MM.1S (cell line): ENCODE measurements around the gene CIB2.

Experiments
- DNase-seq: peaks from one replicate; pipeline ENCODE4 v3.0.0-alpha.2; 2015
- H2AFZ ChIP-seq: fragments of 300-600 bp; sonication (generic); 2 replicates; pipeline ENCODE4 v1.6.0; 2016; ENCODE audit warnings: antibody characterized with exemption, low read length
- H3F3A ChIP-seq: fragments of 300-600 bp; sonication (generic); 2 replicates; pipeline ENCODE4 v1.6.1; 2016; ENCODE audit warnings: mild to moderate bottlenecking, antibody characterized with exemption, low read length, moderate library complexity, mixed read lengths; ENCODE audit not compliant: insufficient read depth
- H3K27ac ChIP-seq: fragments of 300-600 bp; sonication (generic); 2 replicates; pipeline ENCODE4 v1.5.1; 2016; ENCODE audit warnings: mild to moderate bottlenecking, low read length
- H3K27me3 ChIP-seq: fragments of 300-600 bp; sonication (generic); replicated peaks from 2 replicates; pipeline ENCODE4 v1.6.0; 2016; ENCODE audit warnings: low read length; ENCODE audit not compliant: insufficient read depth
- H3K36me3 ChIP-seq: fragments of 300-600 bp; sonication (generic); replicated peaks from 2 replicates; pipeline ENCODE4 v1.6.1; 2016; ENCODE audit warnings: mild to moderate bottlenecking, low read length, mixed read lengths; ENCODE audit not compliant: insufficient read depth
- H3K4me1 ChIP-seq: fragments of 300-600 bp; sonication (generic); 2 replicates; pipeline ENCODE4 v1.6.1; 2016; ENCODE audit warnings: low read length, mixed read lengths
- H3K4me2 ChIP-seq: fragments of 300-600 bp; sonication (generic); 2 replicates; pipeline ENCODE4 v1.6.0; 2016; ENCODE audit warnings: low read depth, low read length
- H3K4me3 ChIP-seq: fragments of 300-600 bp; sonication (generic); 2 replicates; pipeline ENCODE4 v1.5.1; 2016; ENCODE audit warnings: low read length, mixed read lengths
- H3K79me2 ChIP-seq: fragments of 300-600 bp; sonication (generic); 2 replicates; pipeline ENCODE4 v1.6.1; 2016; ENCODE audit warnings: mixed run types, low read length, mixed read lengths
- H3K9ac ChIP-seq: fragments of 300-600 bp; sonication (generic); 2 replicates; pipeline ENCODE4 v1.6.1; 2016; ENCODE audit warnings: low read length, mixed read lengths
- H3K9me2 ChIP-seq: fragments of 300-600 bp; sonication (generic); replicated peaks from 2 replicates; pipeline ENCODE4 v1.6.1; 2016; ENCODE audit warnings: mild to moderate bottlenecking, low read length, mixed read lengths; ENCODE audit not compliant: insufficient read depth
- H3K9me3 ChIP-seq: fragments of 300-600 bp; sonication (generic); replicated peaks from 2 replicates; pipeline ENCODE4 v1.6.1; 2016; ENCODE audit warnings: mild to moderate bottlenecking, low read length, mixed read lengths; ENCODE audit not compliant: insufficient read depth
- H4K20me1 ChIP-seq: fragments of 300-600 bp; sonication (generic); 2 replicates; pipeline ENCODE4 v1.6.1; 2016; ENCODE audit warnings: mild to moderate bottlenecking, low read length, moderate library complexity, mixed read lengths; ENCODE audit not compliant: insufficient read depth
- CTCF ChIP-seq: fragments of 300-600 bp; sonication (generic); IDR thresholded peaks from 2 replicates; pipeline ENCODE4 v1.5.1; 2016; ENCODE audit warnings: antibody characterized with exemption, low read length, mixed read lengths
- EZH2 ChIP-seq: fragments of 300-600 bp; sonication (generic); optimal IDR thresholded peaks from 2 replicates; pipeline ENCODE3; 2017; ENCODE audit warnings: low read depth, mild to moderate bottlenecking, antibody characterized with exemption, low read length, mixed read lengths
- EZH2phosphoT487 ChIP-seq: fragments of 300-600 bp; sonication (generic); IDR thresholded peaks from 2 replicates; pipeline ENCODE4 v1.6.1; 2018; ENCODE audit warnings: antibody characterized with exemption, low read length

Gene CIB2

DNA sequence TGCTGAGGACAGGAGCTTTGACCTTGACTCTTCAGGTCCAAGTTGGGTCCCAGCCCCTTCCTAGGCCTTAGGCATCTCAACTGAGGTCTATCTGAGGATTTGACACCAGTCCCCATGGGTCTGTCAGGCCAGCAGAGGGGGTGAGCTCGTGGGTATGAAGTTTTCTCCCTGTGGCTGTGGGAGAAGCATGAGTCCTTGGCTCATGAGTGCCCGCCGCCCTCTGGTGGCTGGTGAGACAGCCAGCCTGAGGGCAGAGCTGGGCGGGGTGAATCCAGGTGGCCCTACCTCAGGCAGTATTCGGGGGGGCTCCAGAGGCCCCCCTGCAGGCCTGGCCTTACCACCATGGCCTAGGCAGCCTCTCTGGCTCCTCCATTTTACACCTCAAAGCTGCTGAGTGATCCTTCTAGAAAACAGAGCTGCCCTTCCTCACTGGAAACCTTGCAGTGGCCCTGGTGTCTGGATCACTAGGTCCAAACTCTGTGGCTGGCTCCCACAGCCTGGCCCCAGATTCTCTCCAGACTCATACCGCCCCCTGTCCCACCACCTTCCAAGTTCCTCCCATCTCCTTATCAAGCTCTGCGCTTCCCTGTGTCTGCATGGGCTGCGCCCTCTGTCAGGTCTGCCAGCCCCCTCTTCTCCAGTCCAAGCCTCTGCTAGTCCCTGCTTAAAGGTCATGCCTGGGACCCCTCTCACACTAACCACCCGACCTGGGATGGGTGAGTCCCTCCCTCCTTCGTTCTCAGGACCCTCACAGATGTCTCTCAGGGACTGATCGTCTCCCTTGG is 22.8 kb downstream of the CIB2 start:
- Histone ChIP-seq H3F3A (no peaks in the 10 kb centered on the region), H3K4me1 (peaks cover 1% of the 10 kb centered on the region; the same call in 1 of the 2 replicates), H3K79me2 (no peaks in the 10 kb centered on the region), H3K4me3 (no peak overlapping the region), H4K20me1 (no peaks in the 10 kb centered on the region), H2AFZ (no peak overlapping the region), H3K36me3 (no peaks in the 10 kb centered on the region), H3K9me2 (no peaks in the 10 kb centered on the region), H3K27ac (no peak overlapping the region), H3K27me3 (no peaks in the 10 kb centered on the region), H3K9me3 (no peaks in the 10 kb centered on the region), H3K4me2 (no peak overlapping the region), H3K9ac (no peak overlapping the region)
- TF ChIP-seq EZH2 (no peak), CTCF (peak; percentile 96)
- DNase-seq: peak; percentile 83

DNA sequence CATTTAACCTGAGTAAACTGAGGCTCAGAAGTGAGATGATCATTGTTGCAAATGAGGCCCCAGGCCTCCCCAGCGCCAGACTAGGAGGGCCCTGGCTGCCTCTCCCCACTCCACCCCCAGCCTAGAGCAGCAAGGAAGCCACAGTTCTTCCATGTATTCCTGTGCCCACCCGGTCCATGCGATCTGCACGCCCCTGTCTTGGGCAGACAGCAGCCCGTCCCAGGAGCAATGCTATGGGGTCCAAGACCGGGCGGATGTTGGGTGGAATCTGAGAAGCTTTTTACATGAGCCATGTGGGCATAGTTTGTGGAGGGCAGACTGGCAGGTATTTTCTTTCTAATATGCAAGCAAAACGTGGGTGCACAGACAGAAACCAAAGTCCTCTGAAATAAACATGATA is 23.8 kb downstream of the CIB2 start:
- H3F3A ChIP-seq: no peaks in the 10 kb centered on the region
- H3K4me3 ChIP-seq: no peak overlapping the region
- H2AFZ ChIP-seq: no peak overlapping the region
- H3K79me2 ChIP-seq: no peaks in the 10 kb centered on the region
- H3K27me3 ChIP-seq: no peaks in the 10 kb centered on the region
- no peak overlapping the region for H3K4me2 ChIP-seq
- no peak for TF ChIP-seq CTCF
- no peak for TF ChIP-seq EZH2
- no peak for TF ChIP-seq EZH2phosphoT487
- no peaks in the 10 kb centered on the region for H3K9me2 ChIP-seq
- DNase-seq: no peak
- no peak overlapping the region for H3K27ac ChIP-seq
- no peaks in the 10 kb centered on the region for H4K20me1 ChIP-seq
- no peak overlapping the region for H3K9ac ChIP-seq
- H3K4me1 ChIP-seq: peaks cover 3% of the 10 kb centered on the region; the same call in 1 of the 2 replicates
- H3K36me3 ChIP-seq: no peaks in the 10 kb centered on the region
- H3K9me3 ChIP-seq: no peaks in the 10 kb centered on the region

GRCh38 chr15:78105476-78106241 is 25.6 kb downstream of the CIB2 start:
- no peak for DNase-seq
- TF ChIP-seq CTCF (no peak), EZH2 (no peak), EZH2phosphoT487 (no peak)
- Histone ChIP-seq H3K4me2 (no peak overlapping the region), H3K79me2 (no peaks in the 10 kb centered on the region), H3K27me3 (no peaks in the 10 kb centered on the region), H4K20me1 (no peaks in the 10 kb centered on the region), H3F3A (no peaks in the 10 kb centered on the region), H3K9ac (no peak overlapping the region), H3K27ac (no peak overlapping the region), H3K9me2 (no peaks in the 10 kb centered on the region), H2AFZ (no peak overlapping the region), H3K4me3 (no peak overlapping the region), H3K36me3 (no peaks in the 10 kb centered on the region), H3K9me3 (no peaks in the 10 kb centered on the region), H3K4me1 (peaks cover 3% of the 10 kb centered on the region; the same call in 1 of the 2 replicates)
